Measurements from ENCODE around the gene GNB3. TPM values are rescaled to one million over a fixed set of nuclear protein-coding genes. Genes with fewer than 3 reads are reported as not detected.

GNB3 gene
- total and polyA plus RNA-seq, 2 of the 4 experiments (the other 2 are of a cell fraction) = 0.72 to 20.5 TPM

- BruUV-seq (replicated peaks) = no TSS peak
- H3K9me1 ChIP-seq (ENCODE audit: insufficient read depth, low read length) = no peaks in the 10 kb centered on the region
- H4K91ac ChIP-seq (ENCODE audit: insufficient read depth, low read depth, low read length) = no peak overlapping the region
- peaks cover 3% of the 10 kb centered on the region; the same call in 1 of the 2 replicates for H4K20me1 ChIP-seq (ENCODE audit: insufficient read depth, low read length)
- DNase-seq (no peak), ATAC-seq (ENCODE audit: low read depth) (no peak)
- no peak overlapping the region for H2AK5ac ChIP-seq (ENCODE audit: low read depth, low read length)
- no peak overlapping the region for H2BK120ac ChIP-seq (ENCODE audit: low read depth, low read length)
- H3K4me3 ChIP-seq (ENCODE audit: insufficient read depth, low read depth, low read length) = no peak overlapping the region
- no CpG with 5 or more reads among the region's 2 CpGs for WGBS, 2 experiments (ENCODE audit: extremely low coverage in 2 of 2, insufficient read length in 1 of 2)
- no peak overlapping the region for H3K14ac ChIP-seq (replicated peaks; ENCODE audit: low read depth, low read length)
- TF ChIP-seq NFE2L2 (IDR thresholded peaks at IDR 0.05; ENCODE audit: low read depth, low read length) = no peak
- no peak for TF ChIP-seq MAFK (IDR thresholded peaks at IDR 0.05; ENCODE audit: low read depth, low read length)
- no peak for TF ChIP-seq RFX5 (IDR thresholded peaks at IDR 0.05; ENCODE audit: low read depth, low read length)
- no peak for TF ChIP-seq POLR2A (IDR thresholded peaks at IDR 0.05; ENCODE audit: low read depth, low read length)
- no peak for TF ChIP-seq MXI1 (IDR thresholded peaks at IDR 0.05; ENCODE audit: borderline replicate concordance, low read depth, low read length)
- TF ChIP-seq BHLHE40 (IDR thresholded peaks at IDR 0.05; ENCODE audit: low read depth, low read length) = no peak
- TF ChIP-seq, protein P1, sequence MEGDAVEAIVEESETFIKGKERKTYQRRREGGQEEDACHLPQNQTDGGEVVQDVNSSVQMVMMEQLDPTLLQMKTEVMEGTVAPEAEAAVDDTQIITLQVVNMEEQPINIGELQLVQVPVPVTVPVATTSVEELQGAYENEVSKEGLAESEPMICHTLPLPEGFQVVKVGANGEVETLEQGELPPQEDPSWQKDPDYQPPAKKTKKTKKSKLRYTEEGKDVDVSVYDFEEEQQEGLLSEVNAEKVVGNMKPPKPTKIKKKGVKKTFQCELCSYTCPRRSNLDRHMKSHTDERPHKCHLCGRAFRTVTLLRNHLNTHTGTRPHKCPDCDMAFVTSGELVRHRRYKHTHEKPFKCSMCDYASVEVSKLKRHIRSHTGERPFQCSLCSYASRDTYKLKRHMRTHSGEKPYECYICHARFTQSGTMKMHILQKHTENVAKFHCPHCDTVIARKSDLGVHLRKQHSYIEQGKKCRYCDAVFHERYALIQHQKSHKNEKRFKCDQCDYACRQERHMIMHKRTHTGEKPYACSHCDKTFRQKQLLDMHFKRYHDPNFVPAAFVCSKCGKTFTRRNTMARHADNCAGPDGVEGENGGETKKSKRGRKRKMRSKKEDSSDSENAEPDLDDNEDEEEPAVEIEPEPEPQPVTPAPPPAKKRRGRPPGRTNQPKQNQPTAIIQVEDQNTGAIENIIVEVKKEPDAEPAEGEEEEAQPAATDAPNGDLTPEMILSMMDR (conservative IDR thresholded peaks at IDR 0.05; ENCODE audit: low read depth, low read length) = no peak
- no peak for TF ChIP-seq RCOR1 (IDR thresholded peaks at IDR 0.05; ENCODE audit: insufficient replicate concordance, low read length)
- no peak for TF ChIP-seq ELK1 (IDR thresholded peaks at IDR 0.05; ENCODE audit: borderline replicate concordance, low read depth, low read length)
- TF ChIP-seq MAZ (IDR thresholded peaks at IDR 0.05; ENCODE audit: borderline replicate concordance, low read depth, low read length) = no peak
- H2BK5ac ChIP-seq (ENCODE audit: low read depth, low read length, poor library complexity, severe bottlenecking) = no peak overlapping the region
- no peak overlapping the region for H4K5ac ChIP-seq (ENCODE audit: low read depth, low read length)
- H2BK20ac ChIP-seq (ENCODE audit: low read depth, low read length) = no peak overlapping the region
- in situ Hi-C loops (cut with MboI; ENCODE audit: low sequenced_read_pairs) (no loop called here), dilution Hi-C loops (cut with HindIII; ENCODE audit: low sequenced_read_pairs, unreplicated experiment) (no loop called here), intact Hi-C loops (cut with micrococcal nuclease) (no loop called here)
- H3K56ac ChIP-seq (ENCODE audit: extremely low read depth, insufficient read depth, low read length) = no peak overlapping the region
- H3K9me3 ChIP-seq (ENCODE audit: control insufficient read depth, insufficient read depth, low read length) = no peaks in the 10 kb centered on the region
- H3K4me1 ChIP-seq (ENCODE audit: control insufficient read depth, insufficient read depth, low read length) = peaks cover 3% of the 10 kb centered on the region; the same call in 1 of the 2 replicates
- ChIA-PET POLR2A (ENCODE audit: unreplicated experiment) (no interaction called here), CTCF (no interaction called here)
- H3K4ac ChIP-seq (ENCODE audit: low read depth, low read length) = no peak overlapping the region
- H2AFZ ChIP-seq (replicated peaks; ENCODE audit: low read length, poor library complexity) = no peak overlapping the region
- H3K36me3 ChIP-seq (ENCODE audit: control insufficient read depth, insufficient read depth, low read length) = peaks cover 76% of the 10 kb centered on the region
- no peak overlapping the region for H2AK9ac ChIP-seq (replicated peaks; ENCODE audit: low read depth, low read length, poor library complexity)
- H3K23ac ChIP-seq (ENCODE audit: low read depth, low read length) = no peak overlapping the region
- H3K27ac ChIP-seq (ENCODE audit: insufficient read depth, low read length) = no peak overlapping the region
- no peak overlapping the region for H2BK15ac ChIP-seq (ENCODE audit: low read depth, low read length)
- H3K18ac ChIP-seq (ENCODE audit: low read depth, low read length) = no peak overlapping the region
- H3K9ac ChIP-seq (ENCODE audit: low read depth, low read length) = no peak overlapping the region
- H3K27me3 ChIP-seq (ENCODE audit: control insufficient read depth, insufficient read depth, low read length) = no peaks in the 10 kb centered on the region
- no peak overlapping the region for H3K4me2 ChIP-seq (ENCODE audit: low read depth, low read length)
- H3K79me1 ChIP-seq (ENCODE audit: low read depth in 1 of 2, low read length in 2 of 2) = peaks cover 13 to 37% of the 10 kb centered on the region in 2 experiments
- H4K8ac ChIP-seq (ENCODE audit: low read depth in 2 of 2, low read length in 2 of 2) = no peak overlapping the region
These were observed 18.1 kb downstream of the GNB3 start for GRCh38 chr12:6858799-6859198.
